ENCODE results near the gene PKN3.
"Not testable (repeated sequence)": the region's sequence is repeated elsewhere in the genome, so short reads cannot be mapped to it uniquely, and the experiment has no call there.

The PKN3 gene

GRCh38 chr9:128694344-128694743 is 8.0 kb upstream of the PKN3 start:
- no peak for DNase-seq

GRCh38 chr9:128696923-128697707 is 5.2 kb upstream of the PKN3 start:
- DNase-seq, result no peak

GRCh38 chr9:128699096-128699795 is 3.1 kb upstream of the PKN3 start:
- not testable (repeated sequence) for DNase-seq

GRCh38 chr9:128701227-128701854 is 962 bp upstream of the PKN3 start:
- DNase-seq, result peak; percentile 83

GRCh38 chr9:128702949-128703615 is 779 bp downstream of the PKN3 start:
- no peak for DNase-seq

GRCh38 chr9:128703616-128704355 is 1.5 kb downstream of the PKN3 start:
- no peak for DNase-seq

GRCh38 chr9:128704356-128704670 is 2.0 kb downstream of the PKN3 start:
- DNase-seq, result no peak

GRCh38 chr9:128705051-128705965 is 3.0 kb downstream of the PKN3 start:
- no peak for DNase-seq

GRCh38 chr9:128706045-128706444 is 3.7 kb downstream of the PKN3 start:
- DNase-seq, result no peak

GRCh38 chr9:128706671-128707381 is 4.5 kb downstream of the PKN3 start:
- DNase-seq, result no peak

- DNase-seq, result no peak
Measured at GRCh38 chr9:128707446-128707845, 5.1 kb downstream of the PKN3 start.

GRCh38 chr9:128712451-128713410 is 10.4 kb downstream of the PKN3 start:
- no peak for DNase-seq

- no peak for DNase-seq
Measured at GRCh38 chr9:128713411-128713780, 11.1 kb downstream of the PKN3 start.

GRCh38 chr9:128713941-128714573 is 11.8 kb downstream of the PKN3 start:
- DNase-seq, result no peak

- no peak for DNase-seq
Measured at GRCh38 chr9:128714586-128715435, 12.5 kb downstream of the PKN3 start.

- no peak for DNase-seq
Measured at GRCh38 chr9:128715436-128715750, 13.1 kb downstream of the PKN3 start.

- no peak for DNase-seq
Measured at GRCh38 chr9:128716581-128717254, 14.4 kb downstream of the PKN3 start.

GRCh38 chr9:128718047-128718446 is 15.7 kb downstream of the PKN3 start:
- DNase-seq, result no peak

Data from inflammatory macrophage treated with lipopolysaccharide for 4 hours (primary cell).